ENCODE data around the gene TOM1L2. TPM values are rescaled to one million over a fixed set of nuclear protein-coding genes. Genes with fewer than 3 reads are reported as not detected.
"Not testable (repeated sequence)": the region's sequence is repeated elsewhere in the genome, so short reads cannot be mapped to it uniquely, and the experiment has no call there.

Gene TOM1L2
- total and polyA plus RNA-seq, 2 experiments from 2014 or later, result 46.4 to 145 TPM

DNA sequence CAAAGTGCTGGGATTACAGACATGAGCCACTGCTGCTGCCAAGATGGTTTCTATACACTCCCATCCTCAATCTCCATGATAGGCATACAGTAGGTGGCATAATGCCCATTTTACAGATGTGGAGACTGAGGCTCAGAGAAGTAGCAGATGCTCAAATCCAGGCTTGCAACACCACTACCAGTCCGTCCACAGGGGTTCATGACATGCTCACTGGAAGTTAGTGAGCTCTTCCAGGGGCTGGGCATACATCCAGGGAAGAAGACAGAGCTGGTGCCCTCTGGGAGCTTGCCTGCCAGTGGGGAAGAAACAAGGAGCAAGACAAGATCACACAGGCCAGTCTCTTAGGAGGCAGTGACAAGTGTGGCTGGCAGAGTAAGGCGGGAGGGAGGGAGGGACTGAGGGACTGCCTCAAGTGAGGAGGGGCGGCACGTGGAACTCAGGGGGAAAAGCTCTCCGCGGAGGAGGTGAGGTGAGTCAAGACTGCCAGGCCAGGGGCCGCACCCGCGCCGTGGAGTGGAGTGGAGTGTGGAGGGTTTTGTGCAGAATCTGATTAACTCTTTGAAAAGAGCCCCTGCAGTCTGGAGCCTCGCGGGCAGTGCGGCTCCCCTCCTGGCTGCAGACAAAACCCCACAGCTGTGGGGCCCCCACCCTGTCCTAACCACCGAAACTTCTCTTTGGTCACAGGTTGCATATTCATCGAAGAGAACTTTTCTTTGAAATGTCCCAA, 163.3 kb downstream of the TOM1L2 start:
- H3K27me3 ChIP-seq, result no peaks in the 10 kb centered on the region
- peaks cover 31% of the 10 kb centered on the region for H3K4me1 ChIP-seq (ENCODE audit: low read depth)
- TF ChIP-seq, protein P1, sequence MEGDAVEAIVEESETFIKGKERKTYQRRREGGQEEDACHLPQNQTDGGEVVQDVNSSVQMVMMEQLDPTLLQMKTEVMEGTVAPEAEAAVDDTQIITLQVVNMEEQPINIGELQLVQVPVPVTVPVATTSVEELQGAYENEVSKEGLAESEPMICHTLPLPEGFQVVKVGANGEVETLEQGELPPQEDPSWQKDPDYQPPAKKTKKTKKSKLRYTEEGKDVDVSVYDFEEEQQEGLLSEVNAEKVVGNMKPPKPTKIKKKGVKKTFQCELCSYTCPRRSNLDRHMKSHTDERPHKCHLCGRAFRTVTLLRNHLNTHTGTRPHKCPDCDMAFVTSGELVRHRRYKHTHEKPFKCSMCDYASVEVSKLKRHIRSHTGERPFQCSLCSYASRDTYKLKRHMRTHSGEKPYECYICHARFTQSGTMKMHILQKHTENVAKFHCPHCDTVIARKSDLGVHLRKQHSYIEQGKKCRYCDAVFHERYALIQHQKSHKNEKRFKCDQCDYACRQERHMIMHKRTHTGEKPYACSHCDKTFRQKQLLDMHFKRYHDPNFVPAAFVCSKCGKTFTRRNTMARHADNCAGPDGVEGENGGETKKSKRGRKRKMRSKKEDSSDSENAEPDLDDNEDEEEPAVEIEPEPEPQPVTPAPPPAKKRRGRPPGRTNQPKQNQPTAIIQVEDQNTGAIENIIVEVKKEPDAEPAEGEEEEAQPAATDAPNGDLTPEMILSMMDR (IDR thresholded peaks at IDR 0.05; ENCODE audit: low read depth, low read length), result no peak
- no peaks in the 10 kb centered on the region for H3K9me3 ChIP-seq (ENCODE audit: low read depth)
- peak in 1 of 2 donors; percentile 43 for DNase-seq (ENCODE audit: low read depth in 1 of 2, low spot score in 1 of 2)
- H3K27ac ChIP-seq, result no peak overlapping the region
- no peak overlapping the region for H3K4me3 ChIP-seq
- H3K36me3 ChIP-seq, result peaks cover 5% of the 10 kb centered on the region

DNA sequence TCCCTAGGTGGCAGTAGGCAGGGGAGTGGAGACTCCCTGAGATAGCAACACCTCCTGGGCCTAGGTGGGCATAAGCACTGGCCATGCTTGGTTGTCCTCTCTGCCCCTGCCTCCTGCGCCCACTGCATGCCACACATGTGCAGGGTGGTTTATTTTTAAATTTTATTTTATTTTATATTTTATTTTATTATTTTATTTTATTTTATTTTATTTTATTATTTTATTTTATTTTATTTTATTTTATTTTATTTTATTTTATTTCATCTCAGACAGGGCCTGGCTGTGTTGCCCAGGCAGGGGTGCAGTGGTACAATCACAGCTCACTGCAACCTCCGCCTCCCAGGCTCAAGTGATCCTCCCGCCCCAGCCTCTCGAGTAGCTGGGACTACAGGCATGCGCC, 164.0 kb downstream of the TOM1L2 start:
- not testable (repeated sequence) for DNase-seq (ENCODE audit: low read depth in 1 of 2, low spot score in 1 of 2); H3K9me3 ChIP-seq (ENCODE audit: low read depth); H3K36me3 ChIP-seq; H3K4me3 ChIP-seq; H3K27ac ChIP-seq; H3K27me3 ChIP-seq
- H3K4me1 ChIP-seq (ENCODE audit: low read depth), result peaks cover 31% of the 10 kb centered on the region

DNA sequence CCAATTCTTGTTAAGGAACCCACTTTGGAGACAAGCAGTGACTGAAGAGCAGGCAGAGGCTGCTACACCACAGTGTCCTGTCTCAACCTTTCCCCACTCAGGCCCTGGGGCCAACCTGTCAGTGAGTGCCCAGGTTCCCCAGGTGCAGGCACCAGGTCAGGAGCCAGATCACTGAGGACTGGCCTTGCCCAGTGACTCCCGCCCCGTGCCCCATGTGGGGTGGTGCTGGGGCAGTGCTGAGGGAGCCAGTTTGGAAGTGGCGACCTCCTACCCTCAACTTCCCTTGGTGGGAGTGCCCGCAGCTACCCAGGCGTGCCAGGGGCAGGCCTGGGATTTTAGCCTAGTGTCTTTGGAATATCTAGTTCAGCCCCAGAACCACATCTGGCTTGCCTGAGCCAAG, 164.8 kb downstream of the TOM1L2 start:
- peaks cover 6% of the 10 kb centered on the region for H3K36me3 ChIP-seq
- TF ChIP-seq, protein P1 (IDR thresholded peaks at IDR 0.05; ENCODE audit: low read depth, low read length), result no peak
- H3K27ac ChIP-seq, result no peak overlapping the region

DNA sequence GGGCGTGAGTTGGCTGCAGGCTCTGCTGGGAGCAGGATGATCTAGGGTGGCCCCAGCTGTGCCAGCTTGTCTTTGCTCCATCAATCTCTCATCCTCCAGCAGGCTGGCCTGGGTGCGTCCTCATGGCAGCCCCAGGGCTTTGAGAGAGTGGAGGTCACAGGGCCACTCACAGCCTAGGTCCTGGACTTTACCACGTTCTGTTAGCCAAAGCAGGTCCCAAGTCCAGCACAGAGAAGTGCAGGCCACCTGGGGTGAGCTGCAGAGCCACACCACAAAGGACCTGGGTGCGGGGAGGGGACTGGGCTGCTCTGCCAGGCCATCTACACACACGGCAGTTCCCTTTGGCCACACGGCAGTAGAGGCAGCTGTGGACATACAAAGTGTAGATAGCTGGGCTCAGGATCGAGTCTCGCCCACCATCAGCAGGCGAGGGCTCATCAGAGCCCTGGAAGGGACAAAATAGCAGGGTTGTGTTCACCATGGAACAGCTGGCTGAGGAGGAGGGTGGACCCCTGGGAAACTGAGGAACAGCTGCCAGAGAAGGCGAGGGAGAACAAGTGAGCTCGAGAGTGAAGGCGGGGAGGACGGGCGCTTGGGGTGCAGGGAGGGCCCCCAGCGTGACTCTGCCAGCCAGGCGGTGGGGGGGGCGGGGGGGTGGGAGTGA, 165.5 kb downstream of the TOM1L2 start:
- no peak for DNase-seq (ENCODE audit: low read depth in 1 of 2, low spot score in 1 of 2)
- peaks cover 6% of the 10 kb centered on the region for H3K36me3 ChIP-seq
- no peak overlapping the region for H3K4me3 ChIP-seq
- no peaks in the 10 kb centered on the region for H3K9me3 ChIP-seq (ENCODE audit: low read depth)
- peaks cover 24% of the 10 kb centered on the region for H3K4me1 ChIP-seq (ENCODE audit: low read depth)
- no peak overlapping the region for H3K27ac ChIP-seq
- no peaks in the 10 kb centered on the region for H3K27me3 ChIP-seq
- TF ChIP-seq, protein P1 (IDR thresholded peaks at IDR 0.05; ENCODE audit: low read depth, low read length), result no peak

More for the DNA sequence above, 164.8 kb downstream of the TOM1L2 start:
- Histone ChIP-seq H3K4me1 (ENCODE audit: low read depth) (peaks cover 31% of the 10 kb centered on the region), H3K4me3 (no peak overlapping the region), H3K9me3 (ENCODE audit: low read depth) (no peaks in the 10 kb centered on the region), H3K27me3 (no peaks in the 10 kb centered on the region)
- no peak for DNase-seq (ENCODE audit: low read depth in 1 of 2, low spot score in 1 of 2)

DNA sequence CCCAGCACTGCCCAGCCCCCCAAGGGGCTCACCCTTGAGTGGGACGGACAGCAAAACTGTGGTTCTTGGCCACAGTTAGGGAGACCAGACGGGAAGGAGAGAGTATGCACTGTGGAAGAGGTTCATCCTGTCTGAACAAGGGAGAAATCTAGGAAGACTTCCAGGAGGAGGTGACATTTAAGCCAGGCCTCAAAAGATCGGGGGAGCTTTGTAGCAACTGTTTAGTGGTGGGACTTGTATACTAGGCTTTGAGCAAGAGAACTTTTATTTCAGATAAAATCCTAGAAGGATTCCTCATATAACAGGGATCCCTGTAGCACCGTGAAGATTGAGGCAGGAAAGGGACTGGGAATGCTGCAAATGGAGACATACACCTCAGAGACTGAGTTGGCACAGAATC, 166.2 kb downstream of the TOM1L2 start:
- TF ChIP-seq, protein P1 (IDR thresholded peaks at IDR 0.05; ENCODE audit: low read depth, low read length), result no peak
- Histone ChIP-seq H3K27me3 (no peaks in the 10 kb centered on the region), H3K4me3 (no peak overlapping the region), H3K27ac (no peak overlapping the region), H3K36me3 (peaks cover 6% of the 10 kb centered on the region), H3K4me1 (ENCODE audit: low read depth) (peaks cover 16% of the 10 kb centered on the region), H3K9me3 (ENCODE audit: low read depth) (no peaks in the 10 kb centered on the region)
- DNase-seq (ENCODE audit: low read depth in 1 of 2, low spot score in 1 of 2), result no peak

DNA sequence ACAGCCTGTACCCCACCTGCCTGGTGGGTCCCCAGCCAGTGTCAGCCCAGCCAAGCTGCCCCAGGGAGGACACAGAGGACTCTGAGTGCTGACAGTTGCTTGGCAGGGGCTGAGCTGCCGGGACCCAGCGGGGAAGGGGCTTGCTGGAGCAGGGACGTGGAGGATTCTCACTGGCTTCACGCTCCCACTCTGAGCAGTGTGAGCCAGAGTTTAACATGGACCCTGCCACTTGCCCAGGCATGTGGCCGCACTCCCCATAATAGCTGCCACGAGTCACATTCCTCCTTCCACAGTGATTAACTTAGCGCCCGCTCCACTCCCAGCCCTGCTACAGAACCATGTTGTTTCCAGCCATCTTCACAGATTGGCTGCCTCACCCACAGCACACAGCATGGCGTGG, 166.6 kb downstream of the TOM1L2 start:
- TF ChIP-seq, protein P1 (IDR thresholded peaks at IDR 0.05; ENCODE audit: low read depth, low read length), result no peak
- H3K9me3 ChIP-seq (ENCODE audit: low read depth), result no peaks in the 10 kb centered on the region
- H3K27ac ChIP-seq, result no peak overlapping the region
- peaks cover 6% of the 10 kb centered on the region for H3K36me3 ChIP-seq
- peaks cover 12% of the 10 kb centered on the region for H3K4me1 ChIP-seq (ENCODE audit: low read depth)
- DNase-seq (ENCODE audit: low read depth in 1 of 2, low spot score in 1 of 2), result no peak
- no peaks in the 10 kb centered on the region for H3K27me3 ChIP-seq
- H3K4me3 ChIP-seq, result no peak overlapping the region

Measured in cardiac muscle cell (in vitro differentiated cells and primary cell).